BLaER1 treated with 17β-estradiol and CSF1 and Interleukin-3, amounts not matched to agents 10 nM and 100 nM (cell line): ENCODE measurements around the gene MPPED2.

Experiments
- H3K27ac ChIP-seq, 11 experiments: shearing (Covaris generic); formaldehyde crosslinking; 2 replicates each; pipeline ENCODE4 v1.8.1; 2022
- H3K27me3 ChIP-seq, 11 experiments: shearing (Covaris generic); formaldehyde crosslinking; 2 replicates each; pipeline ENCODE4 v1.8.1; 2022
- H3K36me3 ChIP-seq, 11 experiments: shearing (Covaris generic); formaldehyde crosslinking; 2 replicates each; pipeline ENCODE4 v1.8.1; 2022
- H3K4me1 ChIP-seq, 10 experiments: shearing (Covaris generic); formaldehyde crosslinking; 2 replicates each; pipeline ENCODE4 v1.8.1; 2022
- H3K4me2 ChIP-seq, 11 experiments: shearing (Covaris generic); formaldehyde crosslinking; 2 replicates each; pipeline ENCODE4 v1.8.1; 2022
- H3K4me3 ChIP-seq, 10 experiments: shearing (Covaris generic); formaldehyde crosslinking; 2 replicates each; pipeline ENCODE4 v1.8.1; 2022
- H3K9ac ChIP-seq, 11 experiments: shearing (Covaris generic); formaldehyde crosslinking; 2 replicates each; pipeline ENCODE4 v1.8.1; 2022
- H3K9me3 ChIP-seq, 11 experiments: shearing (Covaris generic); formaldehyde crosslinking; replicated peaks in 1 of 11; 2 replicates each; pipeline ENCODE4 v1.8.1; 2022
- H4K20me1 ChIP-seq, 11 experiments: shearing (Covaris generic); formaldehyde crosslinking; 2 replicates each; pipeline ENCODE4 v1.8.1; 2022
- Cebpa-rat ChIP-seq, 11 experiments: shearing (Covaris generic); IDR thresholded peaks; 2 replicates each; pipeline ENCODE4 v1.8.1; 2022

MPPED2 gene

GRCh38 chr11:30582726-30583125 is 3.4 kb downstream of the MPPED2 start:
- H3K4me2 ChIP-seq: peak overlapping the region in 8 of 11 experiments; percentile 14 to 90 (median 58); a peak in 11 of 22 replicates
- peaks cover 62 to 77% (median 76%) of the 10 kb centered on the region in 11 experiments for H3K27me3 ChIP-seq
- TF ChIP-seq Cebpa-rat (IDR thresholded peaks at IDR 0.05): no peak
- H3K9ac ChIP-seq: no peak overlapping the region
- peaks cover 0 to 7% (median 0%) of the 10 kb centered on the region in 11 experiments; a peak in 4 of 22 replicates for H3K36me3 ChIP-seq
- H3K27ac ChIP-seq: no peak overlapping the region; a peak in 1 of 22 replicates
- no peak overlapping the region for H3K4me3 ChIP-seq
- H3K4me1 ChIP-seq: peaks cover 6 to 78% (median 52%) of the 10 kb centered on the region in 10 experiments; a peak in 16 of 20 replicates
- H4K20me1 ChIP-seq: peaks cover 0 to 6% (median 0%) of the 10 kb centered on the region in 11 experiments; a peak in 4 of 22 replicates
- peaks cover 0 to 12% (median 5%) of the 10 kb centered on the region in 11 experiments; a peak in 11 of 22 replicates for H3K9me3 ChIP-seq

DNA sequence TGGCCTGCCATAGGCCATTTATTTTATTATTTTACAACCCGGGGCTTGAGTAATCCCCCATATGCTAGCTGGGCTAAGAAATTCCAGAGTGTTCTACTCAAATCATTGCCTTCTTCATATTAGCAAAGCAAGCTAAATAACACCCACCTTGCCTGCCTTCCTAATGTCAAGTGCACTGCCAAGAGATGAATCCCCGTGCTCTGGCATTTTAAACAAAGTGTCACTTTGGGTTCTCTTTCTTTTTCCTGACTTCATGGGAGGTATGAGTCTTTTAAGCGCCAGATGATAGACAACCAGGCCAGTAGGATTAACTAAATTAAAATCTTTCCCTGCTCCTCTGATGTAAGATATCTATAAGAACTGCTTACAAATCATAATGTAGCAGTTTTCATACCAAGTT is 4.5 kb downstream of the MPPED2 start:
- Histone ChIP-seq H3K9me3 (peaks cover 0 to 22% (median 9%) of the 10 kb centered on the region in 11 experiments; a peak in 11 of 22 replicates), H3K4me1 (peaks cover 6 to 71% (median 46%) of the 10 kb centered on the region in 10 experiments; a peak in 16 of 20 replicates), H3K27ac (no peak overlapping the region), H3K27me3 (peaks cover 51 to 67% (median 65%) of the 10 kb centered on the region in 11 experiments), H3K9ac (no peak overlapping the region), H3K4me2 (peak overlapping the region in 8 of 11 experiments; percentile 14 to 90 (median 58); a peak in 15 of 22 replicates), H3K4me3 (no peak overlapping the region), H4K20me1 (peaks cover 0 to 6% (median 0%) of the 10 kb centered on the region in 11 experiments; a peak in 4 of 22 replicates), H3K36me3 (peaks cover 0 to 9% (median 0%) of the 10 kb centered on the region in 11 experiments; a peak in 4 of 22 replicates)
- no peak for TF ChIP-seq Cebpa-rat (IDR thresholded peaks at IDR 0.05)

GRCh38 chr11:30580573-30580972 is 5.6 kb downstream of the MPPED2 start:
- Histone ChIP-seq H3K9me3 (peaks cover 0 to 23% (median 9%) of the 10 kb centered on the region in 11 experiments; a peak in 11 of 22 replicates), H3K36me3 (peaks cover 0 to 9% (median 0%) of the 10 kb centered on the region in 11 experiments; a peak in 4 of 22 replicates), H3K27me3 (peaks cover 47 to 56% (median 55%) of the 10 kb centered on the region in 11 experiments), H3K4me1 (peaks cover 6 to 68% (median 44%) of the 10 kb centered on the region in 10 experiments; a peak in 16 of 20 replicates), H3K27ac (no peak overlapping the region), H3K4me3 (no peak overlapping the region), H4K20me1 (peaks cover 0 to 6% (median 0%) of the 10 kb centered on the region in 11 experiments; a peak in 4 of 22 replicates), H3K9ac (no peak overlapping the region), H3K4me2 (peak overlapping the region in 8 of 11 experiments; percentile 5 to 90 (median 50); a peak in 12 of 22 replicates)
- TF ChIP-seq Cebpa-rat (IDR thresholded peaks at IDR 0.05): no peak

DNA sequence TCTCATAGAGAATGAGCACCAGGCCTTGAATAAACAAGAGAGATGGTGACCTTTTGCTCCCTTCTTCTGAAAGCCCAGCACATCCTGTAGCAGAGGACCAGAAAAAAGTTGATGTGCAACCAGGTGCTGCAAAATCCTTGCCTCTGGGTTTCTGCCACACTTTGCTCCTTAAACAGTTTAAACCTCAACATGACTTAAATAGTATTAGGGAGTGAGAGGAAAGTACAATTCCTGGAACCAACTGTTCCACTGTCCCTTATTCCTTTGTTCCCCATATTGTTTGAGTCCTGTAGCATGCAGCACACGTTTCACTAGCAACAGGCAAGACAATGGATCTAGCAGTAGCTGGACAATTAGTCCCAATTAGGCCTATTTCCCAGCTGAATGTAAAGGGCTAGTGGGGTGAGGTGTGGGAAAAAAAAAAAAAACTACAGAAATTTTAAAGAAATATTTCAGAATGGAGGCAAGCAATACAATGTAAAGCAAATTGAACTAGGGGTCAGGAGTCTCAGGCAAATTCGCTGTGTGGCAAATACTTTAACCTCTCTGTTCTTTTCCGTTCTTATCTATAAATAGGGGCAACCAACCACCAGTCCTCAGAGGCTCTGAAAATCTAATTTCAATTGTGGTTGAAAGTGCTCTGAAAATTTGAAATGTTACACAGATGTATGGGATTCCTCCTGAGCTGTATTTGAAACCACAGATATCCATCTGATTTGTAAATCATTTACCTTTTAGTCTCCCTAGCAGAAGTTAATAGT is 6.6 kb downstream of the MPPED2 start:
- H4K20me1 ChIP-seq: peaks cover 0 to 6% (median 0%) of the 10 kb centered on the region in 11 experiments; a peak in 4 of 22 replicates
- TF ChIP-seq Cebpa-rat (IDR thresholded peaks at IDR 0.05): no peak
- H3K36me3 ChIP-seq: peaks cover 0 to 11% (median 0%) of the 10 kb centered on the region in 11 experiments; a peak in 4 of 22 replicates
- peaks cover 0 to 23% (median 9%) of the 10 kb centered on the region in 11 experiments; a peak in 11 of 22 replicates for H3K9me3 ChIP-seq
- no peak overlapping the region; a peak in 1 of 22 replicates for H3K27ac ChIP-seq
- no peak overlapping the region for H3K4me3 ChIP-seq
- no peak overlapping the region for H3K9ac ChIP-seq
- peak overlapping the region in 9 of 11 experiments; percentile 1 to 90 (median 33); a peak in 14 of 22 replicates for H3K4me2 ChIP-seq
- H3K4me1 ChIP-seq: peaks cover 2 to 61% (median 37%) of the 10 kb centered on the region in 10 experiments; a peak in 16 of 20 replicates
- peaks cover 38 to 46% (median 45%) of the 10 kb centered on the region in 11 experiments for H3K27me3 ChIP-seq

DNA sequence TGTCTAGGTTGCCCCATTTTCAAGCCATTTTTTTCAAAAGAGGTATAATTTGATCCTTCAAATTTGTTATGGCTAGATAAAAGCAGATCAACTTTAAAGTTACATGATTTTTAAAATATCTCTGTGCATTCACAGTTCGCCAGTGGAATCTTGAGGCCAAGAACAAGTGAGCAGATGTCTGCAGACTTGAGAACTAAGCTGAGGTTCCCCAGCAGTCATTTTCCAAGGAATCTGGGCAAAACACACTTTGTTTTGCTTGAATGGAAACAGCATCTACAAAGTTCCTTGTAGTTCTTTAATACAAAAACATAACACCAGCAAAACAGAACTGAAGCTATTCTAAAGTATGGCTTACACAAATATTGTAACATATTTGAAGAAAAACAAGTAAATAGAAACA is 7.7 kb downstream of the MPPED2 start:
- Histone ChIP-seq H3K27ac (no peak overlapping the region), H3K4me2 (peak overlapping the region in 5 of 11 experiments; percentile 3 to 90 (median 33); a peak in 4 of 22 replicates), H4K20me1 (no peaks in the 10 kb centered on the region), H3K36me3 (peaks cover 0 to 11% (median 0%) of the 10 kb centered on the region in 11 experiments; a peak in 4 of 22 replicates), H3K9ac (no peak overlapping the region), H3K4me3 (no peak overlapping the region), H3K27me3 (peaks cover 26 to 34% (median 33%) of the 10 kb centered on the region in 11 experiments), H3K9me3 (peaks cover 0 to 18% (median 9%) of the 10 kb centered on the region in 11 experiments; a peak in 11 of 22 replicates), H3K4me1 (peaks cover 0 to 51% (median 34%) of the 10 kb centered on the region in 10 experiments; a peak in 15 of 20 replicates)
- TF ChIP-seq Cebpa-rat (IDR thresholded peaks at IDR 0.05): no peak

GRCh38 chr11:30573951-30574350 is 12.2 kb downstream of the MPPED2 start:
- Histone ChIP-seq H3K27ac (no peak overlapping the region), H4K20me1 (no peaks in the 10 kb centered on the region), H3K9me3 (peaks cover 0 to 22% (median 9%) of the 10 kb centered on the region in 11 experiments; a peak in 11 of 22 replicates), H3K27me3 (no peaks in the 10 kb centered on the region), H3K4me1 (peaks cover 0 to 25% (median 14%) of the 10 kb centered on the region in 10 experiments; a peak in 12 of 20 replicates), H3K4me3 (no peak overlapping the region), H3K4me2 (no peak overlapping the region), H3K36me3 (peaks cover 0 to 11% (median 0%) of the 10 kb centered on the region in 11 experiments; a peak in 4 of 22 replicates), H3K9ac (no peak overlapping the region)
- TF ChIP-seq Cebpa-rat (IDR thresholded peaks at IDR 0.05): no peak

DNA sequence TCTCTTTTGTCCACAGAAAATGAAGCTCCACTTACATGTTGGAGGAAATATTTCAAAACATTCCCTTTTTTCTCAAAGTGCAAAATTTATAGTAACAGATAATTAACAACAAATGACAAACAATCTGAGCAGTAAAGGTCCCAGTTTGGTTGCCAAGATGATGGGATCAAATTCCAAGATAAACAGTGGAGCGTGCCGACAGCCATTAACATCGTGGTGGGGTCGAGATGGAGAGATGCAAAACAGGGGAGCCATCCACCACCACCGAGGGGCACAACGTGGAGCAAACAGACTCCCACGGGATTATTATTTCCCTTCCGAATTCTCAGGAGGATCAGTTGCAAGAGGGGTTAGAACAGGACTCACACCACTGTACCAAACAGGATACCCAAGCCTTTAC is 17.2 kb downstream of the MPPED2 start:
- Histone ChIP-seq H3K9me3 (0 out of 22 replicates have a peak, but pooled peaks cover 0 to 11% (median 0%) of the 10 kb centered on the region in 11 experiments), H3K36me3 (peaks cover 0 to 5% (median 0%) of the 10 kb centered on the region in 11 experiments; a peak in 2 of 22 replicates), H3K27ac (no peak overlapping the region), H3K9ac (no peak overlapping the region), H3K27me3 (no peaks in the 10 kb centered on the region), H4K20me1 (no peaks in the 10 kb centered on the region), H3K4me2 (no peak overlapping the region), H3K4me3 (no peak overlapping the region), H3K4me1 (peaks cover 0 to 16% (median 10%) of the 10 kb centered on the region in 10 experiments; a peak in 11 of 20 replicates)
- no peak for TF ChIP-seq Cebpa-rat (IDR thresholded peaks at IDR 0.05)

GRCh38 chr11:30567644-30568043 is 18.5 kb downstream of the MPPED2 start:
- Histone ChIP-seq H3K9me3 (peaks cover 0 to 11% (median 0%) of the 10 kb centered on the region in 11 experiments; a peak in 3 of 22 replicates), H3K27ac (no peak overlapping the region), H3K4me1 (peaks cover 0 to 12% (median 8%) of the 10 kb centered on the region in 10 experiments; a peak in 11 of 20 replicates), H3K27me3 (no peaks in the 10 kb centered on the region), H3K9ac (no peak overlapping the region), H3K4me3 (no peak overlapping the region), H3K36me3 (peaks cover 0 to 5% (median 0%) of the 10 kb centered on the region in 11 experiments; a peak in 2 of 22 replicates), H4K20me1 (no peaks in the 10 kb centered on the region), H3K4me2 (no peak overlapping the region)
- no peak for TF ChIP-seq Cebpa-rat (IDR thresholded peaks at IDR 0.05)
